HTERT RPE-1 (cell line): Measurements from ENCODE around the gene SEL1L3.

Experiments used
- in situ Hi-C: fragments of 300-500 bp; cut with MboI; formaldehyde crosslinking; loops from 4 replicates; pipeline ENCODE4 v1.14.3; 2020; ENCODE audit warnings: low sequenced_read_pairs

SEL1L3 gene

DNA sequence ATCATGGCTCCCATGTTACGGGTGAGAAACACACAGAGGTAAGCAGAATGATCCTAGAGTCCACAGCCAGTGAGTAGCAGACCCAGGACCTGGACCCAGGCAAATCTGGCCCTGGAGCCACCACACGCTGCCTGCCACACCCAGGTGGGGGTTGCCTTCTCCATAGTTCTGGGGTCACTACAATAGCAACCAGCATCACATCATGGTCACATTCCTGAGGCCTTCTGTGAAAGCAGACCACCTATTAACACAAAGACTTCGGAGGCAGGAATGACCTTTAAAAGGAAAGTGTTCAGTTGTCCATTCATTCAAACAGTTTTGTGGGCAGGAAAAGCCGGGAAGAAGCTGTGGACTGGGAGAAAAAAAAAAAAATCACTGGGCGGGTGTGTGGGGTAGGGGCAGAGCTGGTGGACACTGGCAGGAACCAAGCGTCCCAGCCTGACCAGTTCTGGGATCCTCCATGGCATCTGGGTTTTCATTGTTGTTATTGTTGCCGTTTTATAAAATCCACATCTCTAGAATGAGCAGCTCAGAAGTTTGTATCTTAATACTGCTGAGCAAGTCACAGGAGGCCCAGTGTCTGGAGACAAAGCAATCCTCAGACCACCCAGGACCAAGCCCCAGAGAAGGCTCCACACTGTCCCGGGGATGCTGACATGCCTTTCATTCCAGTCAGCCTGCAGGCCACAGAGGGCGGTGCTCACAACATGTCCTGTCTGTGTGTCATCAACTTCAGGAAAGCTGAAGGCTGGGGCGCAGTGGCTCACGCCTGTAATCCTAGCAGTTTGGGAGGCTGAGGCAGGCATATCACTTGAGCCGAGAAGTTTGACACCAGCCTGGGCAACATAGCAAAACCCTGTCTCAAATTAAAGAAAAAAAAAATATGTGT is 67.0 kb downstream of the SEL1L3 start:
- in situ Hi-C loops, result no loop called here

DNA sequence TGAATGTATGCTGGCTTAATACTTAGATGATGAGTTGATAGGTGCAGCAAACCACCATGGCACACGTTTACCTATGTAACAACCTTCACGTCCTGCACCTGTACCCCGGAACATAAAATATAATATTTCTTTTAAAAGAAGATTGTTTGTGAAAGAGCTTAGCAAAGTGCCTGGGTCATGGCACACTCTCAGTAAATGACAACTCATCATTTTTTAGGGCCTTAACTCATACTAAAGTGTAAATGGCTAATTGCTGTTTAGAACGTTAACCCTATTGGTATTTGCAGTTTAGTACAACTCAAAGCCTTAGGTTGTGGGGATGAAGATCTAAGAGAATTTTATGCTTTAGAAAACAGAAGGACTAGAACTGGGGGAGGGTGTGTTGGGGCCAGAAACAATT is 67.7 kb downstream of the SEL1L3 start:
- in situ Hi-C loops, result no loop called here

DNA sequence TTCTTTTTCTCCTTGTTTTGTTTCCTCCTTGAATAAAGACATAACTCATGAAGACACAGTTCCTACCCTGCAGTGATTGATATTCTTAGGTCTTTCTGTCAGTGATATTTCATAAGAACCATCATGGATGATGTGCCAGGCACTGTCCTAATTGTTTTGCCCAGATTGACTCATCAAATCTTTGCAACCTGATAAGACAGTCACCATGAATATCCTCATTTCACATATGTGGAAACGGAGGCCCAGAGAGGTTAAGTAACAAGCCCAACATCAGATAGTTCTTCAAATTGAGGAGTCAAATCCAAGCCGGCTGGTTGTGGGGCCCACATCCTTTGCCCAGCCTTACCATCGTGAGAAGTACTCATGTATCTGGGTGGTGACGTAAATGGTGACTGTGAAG is 69.9 kb downstream of the SEL1L3 start:
- in situ Hi-C loops, result no loop called here

DNA sequence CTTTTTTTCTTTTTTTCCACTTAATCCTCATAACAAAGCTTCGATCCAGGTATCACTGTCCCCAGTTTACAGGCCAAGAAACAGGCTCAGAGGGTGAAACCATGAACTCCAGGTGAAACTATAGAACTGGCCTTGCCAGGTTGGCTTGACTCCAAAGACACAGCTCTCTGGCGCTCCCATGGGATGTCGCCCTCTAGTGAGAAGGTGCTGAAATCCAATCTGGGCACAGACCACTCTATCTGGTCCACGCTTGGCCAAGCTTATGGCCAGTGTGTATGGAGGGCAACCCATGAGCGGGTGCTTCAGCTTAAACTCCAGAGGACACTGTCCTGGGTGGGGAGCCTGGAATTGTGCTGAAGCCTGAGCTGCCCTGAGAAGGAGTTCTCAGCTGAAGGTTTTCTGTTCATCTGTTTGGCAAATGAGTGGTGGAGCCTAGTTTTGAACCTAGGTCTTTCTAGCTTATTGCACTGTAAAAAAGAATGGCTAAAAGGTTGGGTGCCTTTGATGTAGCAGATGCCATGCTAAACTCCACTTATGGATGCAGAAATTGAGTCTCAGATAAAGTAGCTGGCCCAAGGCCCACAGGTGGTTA is 70.5 kb downstream of the SEL1L3 start:
- in situ Hi-C loops, result no loop called here

DNA sequence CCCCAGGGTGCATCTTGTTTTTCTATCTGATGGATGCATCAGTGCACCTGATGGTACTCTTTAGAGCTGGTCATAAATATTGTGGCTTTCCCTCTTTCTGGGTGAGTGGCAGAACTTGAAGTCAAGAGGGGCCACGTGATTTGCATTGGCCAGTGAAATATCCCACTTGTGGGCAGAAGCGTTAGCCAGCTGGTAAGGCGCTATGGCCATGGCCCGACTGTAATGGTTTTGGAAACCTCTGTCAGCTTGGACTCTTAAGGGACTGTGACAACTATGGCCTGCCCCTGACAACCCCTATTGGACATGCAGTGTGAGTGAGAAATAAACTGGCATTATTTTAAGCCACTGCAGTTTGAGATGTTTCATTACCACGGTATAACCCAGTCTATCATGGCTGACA is 72.8 kb downstream of the SEL1L3 start:
- in situ Hi-C loops, result no loop called here

DNA sequence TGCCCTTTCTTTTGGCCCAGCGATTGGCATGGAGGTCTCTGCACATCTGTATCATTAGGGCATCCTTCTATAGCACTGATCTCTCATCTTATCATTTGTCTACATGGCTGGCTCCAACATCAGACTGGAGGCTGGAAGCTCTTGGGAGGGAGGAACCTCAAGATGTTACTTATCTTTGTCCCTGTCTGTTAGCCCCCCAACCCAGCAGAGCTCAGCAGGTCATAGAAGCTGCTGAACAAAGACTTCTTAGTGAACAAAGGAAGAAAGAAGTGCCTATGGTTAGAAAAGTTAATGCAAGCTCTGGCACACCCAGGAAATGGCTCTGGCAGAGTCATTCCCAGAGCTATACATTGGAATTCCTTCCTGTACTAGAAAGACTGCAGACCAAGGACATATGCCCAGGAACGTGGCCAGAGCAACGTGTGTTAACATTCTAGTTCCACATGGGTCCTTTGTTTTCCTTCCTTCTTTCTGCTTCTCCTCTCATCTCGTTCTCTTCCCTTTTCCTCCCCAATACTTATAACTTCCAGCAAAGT is 74.0 kb downstream of the SEL1L3 start:
- in situ Hi-C loops, result no loop called here

DNA sequence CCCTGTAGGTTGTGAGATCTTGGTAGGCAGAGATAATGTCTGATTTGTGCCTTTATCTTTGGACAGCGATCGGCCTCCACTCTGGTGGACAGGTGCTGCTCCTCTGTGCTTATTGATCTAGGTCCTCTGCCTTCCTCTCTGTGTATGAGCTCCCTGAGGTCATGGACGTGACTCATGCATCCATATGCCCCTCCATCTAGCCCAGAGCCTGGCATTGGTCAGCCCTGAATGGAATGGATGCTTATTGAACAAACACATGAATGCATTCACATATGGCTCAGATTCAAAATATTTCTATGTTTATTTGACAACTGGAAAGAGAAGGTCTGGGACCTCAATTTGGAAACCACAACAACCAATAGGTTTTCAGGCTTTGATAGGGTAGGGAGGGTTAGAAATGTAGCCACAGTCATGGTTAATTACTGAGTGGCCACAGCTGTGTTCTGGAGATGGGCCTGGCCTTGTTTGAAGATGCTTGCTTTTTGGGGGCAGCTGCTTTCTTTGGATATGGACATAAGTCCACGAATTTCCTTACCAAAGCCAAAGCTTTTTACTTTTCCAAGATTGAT is 76.2 kb downstream of the SEL1L3 start:
- in situ Hi-C loops, result no loop called here

DNA sequence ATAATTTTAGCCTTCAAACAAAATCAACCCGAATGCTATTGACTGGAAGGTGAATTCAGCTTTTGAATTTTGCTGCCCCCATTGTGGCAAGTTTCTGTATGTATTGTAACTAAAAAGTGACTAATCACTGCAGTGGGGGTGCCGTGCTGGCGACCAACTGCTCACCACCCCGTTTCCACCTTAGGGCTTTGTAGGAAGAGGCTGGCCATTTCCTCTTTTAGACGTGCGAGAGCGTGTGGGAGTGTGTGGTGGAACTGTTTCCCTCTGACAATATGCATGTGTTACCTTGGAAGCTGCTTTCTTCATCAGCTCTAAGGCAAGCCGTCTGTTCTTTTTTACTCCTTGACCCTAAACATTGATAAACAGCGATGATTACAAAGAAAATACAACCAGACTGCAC is 78.8 kb downstream of the SEL1L3 start:
- in situ Hi-C loops, result no loop called here

DNA sequence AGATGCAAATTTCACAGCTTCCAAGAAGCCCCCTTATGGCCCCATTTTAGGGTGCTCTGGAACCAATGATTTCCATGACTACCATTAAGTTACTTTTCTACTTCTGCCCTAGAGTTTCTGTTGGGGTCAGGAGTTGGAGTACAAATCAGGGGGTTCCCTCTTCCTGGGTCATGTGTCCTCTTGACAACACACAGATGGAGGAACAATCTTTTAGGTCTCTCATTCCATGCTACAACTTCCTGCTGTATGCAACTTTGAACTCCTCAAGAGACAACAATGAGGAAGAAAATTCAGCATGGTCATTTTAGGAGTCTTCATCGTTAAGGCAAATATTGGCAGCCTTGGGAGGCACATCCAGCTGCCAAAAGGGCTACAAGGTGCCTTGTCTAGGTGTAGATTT is 79.7 kb downstream of the SEL1L3 start:
- in situ Hi-C loops, result no loop called here

DNA sequence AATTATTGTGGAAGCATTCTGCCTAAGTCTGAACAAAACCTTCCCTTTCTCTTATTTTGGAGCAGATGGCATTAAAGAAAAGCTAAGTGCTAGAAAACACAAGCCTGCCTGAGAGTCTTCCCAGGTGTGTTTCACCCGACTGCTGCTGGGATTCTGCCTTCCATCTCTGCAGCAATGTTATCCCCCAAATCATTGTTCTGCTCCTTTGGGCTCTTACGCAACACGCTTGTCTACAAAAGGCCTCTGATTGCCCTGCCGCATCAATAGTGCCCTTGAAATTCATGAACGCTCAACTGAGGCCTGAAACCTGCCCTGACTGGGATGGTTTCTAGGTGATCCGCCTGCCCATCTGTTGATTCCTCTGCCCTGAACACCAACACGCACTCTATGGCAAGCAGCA is 80.3 kb downstream of the SEL1L3 start:
- in situ Hi-C loops, result no loop called here

DNA sequence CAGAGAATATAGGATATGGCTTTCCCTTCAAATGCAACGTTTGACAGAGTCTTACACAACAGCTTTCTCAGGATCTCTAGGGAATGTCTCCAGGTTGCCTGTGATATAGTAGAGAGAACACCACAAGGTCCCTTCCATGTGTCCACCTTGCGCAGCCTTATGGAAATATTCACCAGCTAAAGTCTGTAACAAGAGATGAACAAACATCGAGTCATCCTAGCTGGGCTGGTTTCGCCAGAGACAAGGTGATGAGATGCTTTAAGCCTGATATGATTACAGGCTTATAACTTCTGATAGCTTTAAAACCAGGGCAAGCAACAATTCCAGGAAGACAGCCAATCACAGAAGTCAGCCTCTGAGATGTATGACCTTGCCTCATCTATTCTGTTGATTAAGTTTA is 83.8 kb downstream of the SEL1L3 start:
- in situ Hi-C loops, result no loop called here

DNA sequence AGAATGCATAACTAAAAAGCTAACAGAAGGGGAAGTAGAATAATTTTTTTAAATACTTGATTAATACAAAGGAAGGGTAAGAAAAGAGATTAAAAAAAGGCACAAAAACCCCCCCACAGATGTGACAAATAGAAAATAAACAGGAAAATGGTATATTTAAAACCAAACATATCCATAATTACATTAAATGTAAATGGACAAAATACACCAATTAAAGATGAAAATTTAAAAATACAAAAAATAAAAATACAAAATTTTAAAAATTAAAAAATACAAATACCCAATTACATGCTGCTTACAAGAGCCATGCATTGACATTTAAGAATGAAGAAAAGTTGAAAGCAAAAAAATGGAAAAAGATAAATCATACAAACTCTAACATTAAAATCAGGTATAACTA is 86.0 kb downstream of the SEL1L3 start:
- in situ Hi-C loops, result no loop called here

DNA sequence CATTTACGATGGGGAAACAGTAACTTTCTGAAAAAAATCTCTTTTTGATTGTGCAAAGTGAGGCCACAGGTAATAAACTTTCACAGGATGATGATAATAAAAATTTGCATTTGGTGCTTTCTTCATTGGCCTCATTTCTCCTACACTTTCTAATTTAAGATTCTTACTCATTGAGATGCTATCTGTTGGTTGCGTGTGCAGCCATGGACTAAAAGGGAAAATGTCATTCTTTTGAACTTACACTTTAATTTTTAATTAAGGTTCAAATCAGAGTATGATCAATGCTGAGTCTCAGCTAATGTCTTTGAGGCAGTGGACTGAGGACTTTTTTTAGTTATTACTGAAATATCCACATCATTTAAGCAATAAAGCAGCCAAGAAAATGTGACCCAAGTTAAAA is 87.6 kb downstream of the SEL1L3 start:
- in situ Hi-C loops, result no loop called here

DNA sequence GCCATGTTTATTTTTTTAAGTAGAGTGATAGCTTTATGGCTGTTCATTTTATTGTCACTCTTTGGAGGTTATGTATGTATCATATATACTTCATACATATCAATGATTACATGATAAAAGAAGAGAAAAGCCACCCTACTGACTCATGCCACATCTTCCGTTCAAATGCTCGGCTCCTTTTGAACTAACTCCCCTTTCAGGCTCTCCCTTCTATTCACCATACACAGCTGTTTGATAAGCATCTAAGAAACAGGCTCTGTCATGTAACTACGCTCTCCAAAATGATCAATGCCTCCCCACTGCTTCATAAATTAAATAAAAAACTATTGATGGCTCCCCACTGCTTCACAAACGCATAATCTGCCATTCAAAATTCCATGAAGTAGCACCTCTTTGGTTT is 89.4 kb downstream of the SEL1L3 start:
- in situ Hi-C loops, result no loop called here

DNA sequence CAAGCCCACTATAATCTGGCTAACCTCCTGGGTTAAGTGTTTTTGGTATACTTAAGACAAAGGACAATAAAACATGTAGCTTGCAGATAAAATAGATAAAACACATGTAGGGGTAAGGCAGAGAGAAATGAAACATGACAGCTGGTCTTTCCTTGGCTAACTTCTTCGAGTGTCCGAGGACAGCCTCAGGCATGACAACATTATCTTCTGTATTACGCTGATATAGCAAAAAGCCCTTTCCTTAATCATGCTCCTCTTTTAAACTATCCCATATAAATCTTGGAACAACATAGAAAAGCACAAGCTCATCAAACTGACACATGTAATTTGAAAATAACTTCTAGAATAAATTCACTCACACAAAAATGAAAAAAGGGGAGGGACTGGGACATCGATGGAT is 91.1 kb downstream of the SEL1L3 start:
- in situ Hi-C loops, result no loop called here

DNA sequence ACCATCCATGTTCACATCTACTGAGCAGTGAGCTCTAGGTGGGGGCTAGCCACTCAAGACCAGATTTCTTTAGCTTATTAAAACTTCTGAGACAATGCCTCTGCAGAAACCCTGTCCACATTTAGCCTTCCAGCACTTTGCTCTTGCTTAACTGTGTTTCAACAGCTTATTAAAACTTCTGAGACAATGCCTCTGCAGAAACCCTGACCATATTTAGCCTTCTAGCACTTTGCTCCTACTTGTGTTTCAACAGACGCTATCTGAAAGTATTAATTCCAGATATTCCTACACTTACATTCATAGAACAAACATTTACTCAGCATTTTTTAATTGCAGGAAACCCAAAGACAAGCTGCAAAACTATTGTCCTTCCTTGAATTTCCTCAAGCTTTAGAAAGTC is 91.9 kb downstream of the SEL1L3 start:
- in situ Hi-C loops, result no loop called here

DNA sequence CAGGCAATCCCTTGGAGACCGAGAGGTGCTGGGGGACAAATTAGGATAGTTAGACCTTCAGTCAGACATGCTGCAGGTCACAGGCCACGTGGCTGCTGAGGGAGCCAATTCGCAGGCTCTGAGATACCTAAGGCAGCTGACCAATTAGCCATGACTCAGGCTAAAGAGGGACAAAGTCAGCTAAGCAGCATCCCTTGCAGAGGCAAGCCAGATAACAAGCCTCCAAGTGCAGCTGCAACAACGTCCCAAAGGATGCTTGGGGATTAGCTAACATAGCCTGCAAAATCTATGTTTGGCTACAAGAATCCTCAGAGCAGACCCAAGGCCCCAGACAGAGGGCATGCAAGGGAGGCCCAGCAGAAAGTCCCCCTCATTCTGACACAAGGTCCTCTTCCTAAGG is 93.5 kb downstream of the SEL1L3 start:
- in situ Hi-C loops, result no loop called here

DNA sequence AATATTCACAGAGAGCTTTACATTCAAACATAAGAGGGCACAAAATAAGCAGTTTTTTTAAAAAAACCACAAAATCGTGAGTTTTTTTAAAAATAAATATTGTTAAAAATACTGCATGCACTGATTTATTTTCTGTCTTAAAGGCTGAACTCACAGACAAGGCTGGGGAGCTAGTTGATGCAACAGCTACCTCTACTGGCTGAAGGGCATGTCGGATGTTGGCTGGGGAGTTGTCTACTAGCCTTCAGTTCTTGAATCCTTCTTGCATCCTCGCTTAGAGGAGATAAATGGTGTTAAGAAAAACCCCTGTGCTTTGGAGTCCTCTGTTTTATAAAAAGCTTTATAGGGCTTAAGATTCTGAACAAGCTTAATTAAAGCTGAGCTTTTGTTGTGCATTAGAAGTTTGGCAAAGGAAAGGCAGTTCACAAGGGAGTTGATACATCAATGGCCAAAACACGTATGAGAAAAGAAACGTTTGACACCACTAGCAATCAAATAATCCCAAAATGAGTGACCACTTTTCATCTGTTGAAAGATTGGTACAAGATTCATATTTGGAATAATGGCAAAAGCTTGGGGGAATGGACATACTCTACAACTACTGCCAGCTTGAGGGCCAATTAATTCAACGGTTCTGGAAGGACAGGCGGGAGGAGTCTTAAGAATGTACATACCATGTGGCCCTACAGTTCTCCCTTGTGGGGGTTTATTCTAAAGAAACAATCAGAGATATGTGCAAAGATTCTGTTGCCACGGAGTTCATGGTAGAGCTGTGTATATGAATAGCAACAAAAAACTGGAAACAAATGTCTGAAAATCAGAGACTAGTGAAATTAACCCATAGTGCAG is 94.7 kb downstream of the SEL1L3 start:
- in situ Hi-C loops, result no loop called here

DNA sequence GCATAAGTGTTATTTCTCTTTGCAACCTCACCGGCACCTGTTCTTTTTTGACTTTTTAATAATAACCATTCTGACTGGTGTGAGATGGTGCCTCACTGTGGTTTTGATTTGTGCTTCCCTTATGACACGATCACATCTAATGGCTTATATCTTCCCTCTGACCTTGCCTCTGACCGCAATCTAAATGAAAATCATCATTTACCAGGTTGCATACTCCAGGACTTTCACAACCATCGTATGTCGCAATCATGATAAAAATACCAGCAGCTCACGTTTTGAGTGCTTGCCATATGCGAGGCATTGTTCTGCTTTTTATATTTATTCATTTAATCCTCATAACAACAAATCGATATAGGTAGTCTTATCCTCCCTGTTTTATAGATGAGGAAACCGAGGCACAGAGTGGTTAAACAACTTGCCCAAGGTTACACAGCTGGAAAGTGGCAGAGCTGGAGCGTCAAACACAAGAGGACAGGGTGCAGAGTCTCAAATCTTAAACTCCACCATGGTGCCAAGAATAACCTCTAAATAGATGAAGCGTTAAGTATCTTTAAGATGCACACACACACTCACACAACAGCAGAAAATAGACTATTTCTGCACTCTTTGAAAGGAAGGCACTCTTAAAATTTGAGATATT is 102.2 kb downstream of the SEL1L3 start:
- in situ Hi-C loops, result no loop called here

DNA sequence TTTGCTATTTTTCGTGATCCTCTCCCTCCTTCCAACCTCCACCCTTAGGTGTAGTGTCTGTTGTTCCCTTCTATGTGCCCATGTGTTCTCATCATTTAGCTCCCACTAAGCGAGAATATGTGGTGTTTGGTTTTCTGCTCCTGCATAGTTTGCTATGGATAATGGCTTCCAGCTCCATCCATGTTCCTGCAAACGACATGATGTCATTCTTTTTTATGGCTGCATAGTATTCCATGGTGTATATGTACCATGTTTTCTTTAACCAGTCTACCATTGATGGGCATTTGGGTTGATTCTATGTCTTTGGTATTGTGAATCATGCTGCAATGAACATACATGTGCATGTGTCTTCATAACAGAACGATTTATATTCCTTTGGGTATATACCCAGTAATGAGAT is 102.7 kb downstream of the SEL1L3 start:
- in situ Hi-C loops, result no loop called here

DNA sequence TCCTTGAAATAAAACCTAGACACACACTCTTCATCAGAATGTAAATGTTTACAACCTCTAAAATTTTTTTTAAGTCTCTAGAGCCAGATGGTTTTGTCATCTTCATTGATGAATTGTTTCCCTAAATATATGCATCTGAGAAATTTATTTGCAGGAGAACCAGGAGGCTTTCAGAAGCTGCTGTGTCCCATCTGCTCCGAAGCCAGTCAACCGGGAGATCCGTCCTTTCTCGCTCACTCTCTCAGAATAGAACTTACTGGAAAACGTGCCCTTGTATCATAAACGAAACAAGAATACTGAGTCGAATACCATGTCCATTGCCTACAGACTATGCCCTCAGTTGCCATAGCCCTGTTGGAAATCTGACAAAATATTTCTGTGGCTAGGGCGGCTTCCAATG is 103.7 kb downstream of the SEL1L3 start:
- in situ Hi-C loops, result no loop called here
